Common myeloid progenitor, CD34-positive (primary cell): ENCODE results near the gene IFNL4.
A peak's percentile ranks its signal among the peaks of the same experiment; 100 is the strongest.

ENCODE experiments used
- CTCF ChIA-PET: fragments of 350-600 bp; sonication (Branson Sonifier 250); formaldehyde crosslinking; loops from one replicate; lab custom pipeline; 2021; ENCODE audit warnings: antibody characterized with exemption; lab: Charles Lee
- POLR2A ChIA-PET: fragments of 350-600 bp; sonication (Branson Sonifier 250); formaldehyde crosslinking; loops from one replicate; lab custom pipeline; 2021; ENCODE audit warnings: antibody characterized with exemption; lab: Charles Lee
- DNase-seq, 3 donors: peaks; one replicate each; pipeline versions ENCODE4 v3.0.0 to v3.0.0-alpha.2; 2013
- H3K27ac ChIP-seq, 2 experiments: 1 replicate in 1 of 2; 2 replicates in 1 of 2; pipeline ENCODE4 v1.7.0; 2013; ENCODE audit warnings: inconsistent platforms in 2 of 2, low read length in 2 of 2, mild to moderate bottlenecking in 2 of 2, low read depth in 1 of 2, moderate library complexity in 1 of 2; ENCODE audit not compliant: severe bottlenecking in 2 of 2, insufficient read depth in 1 of 2, poor library complexity in 1 of 2
- H3K27me3 ChIP-seq, 5 experiments: replicated peaks in 2 of 5; 1 replicate in 3 of 5; 2 replicates in 2 of 5; pipeline versions ENCODE4 v1.6.1 to v1.7.0; 2013; ENCODE audit warnings: low read length in 4 of 5, mild to moderate bottlenecking in 2 of 5, moderate library complexity in 2 of 5, inconsistent platforms in 1 of 5; ENCODE audit not compliant: insufficient read depth in 5 of 5, control insufficient read depth in 4 of 5
- H3K36me3 ChIP-seq, 4 experiments: 1 replicate in 2 of 4; 2 replicates in 2 of 4; pipeline versions ENCODE4 v1.6.1 to v1.7.0; 2013; ENCODE audit warnings: low read length in 3 of 4, control low read depth in 1 of 4, mild to moderate bottlenecking in 1 of 4; ENCODE audit not compliant: control insufficient read depth in 4 of 4, insufficient read depth in 4 of 4
- H3K4me1 ChIP-seq, 4 experiments: 1 replicate in 3 of 4; 2 replicates in 1 of 4; pipeline versions ENCODE4 v1.6.1 to v1.7.1; 2013; ENCODE audit warnings: low read length in 3 of 4, mild to moderate bottlenecking in 3 of 4, control low read depth in 1 of 4, inconsistent platforms in 1 of 4, moderate library complexity in 1 of 4; ENCODE audit not compliant: control insufficient read depth in 4 of 4, insufficient read depth in 4 of 4; ENCODE audit errors: control extremely low read depth in 1 of 4
- H3K4me3 ChIP-seq, 7 experiments: 1 replicate in 4 of 7; 2 replicates in 3 of 7; pipeline versions ENCODE4 v1.5.1 to v1.7.0; 2013; ENCODE audit warnings: mild to moderate bottlenecking in 7 of 7, low read length in 6 of 7, moderate library complexity in 6 of 7, inconsistent platforms in 2 of 7, low read depth in 2 of 7, control low read depth in 1 of 7; ENCODE audit not compliant: insufficient read depth in 4 of 7, control insufficient read depth in 1 of 7; ENCODE audit errors: extremely low read depth in 1 of 7
- H3K9me3 ChIP-seq, 5 experiments: 1 replicate in 4 of 5; 2 replicates in 1 of 5; pipeline versions ENCODE4 v1.6.1 to v1.7.1; 2013; ENCODE audit warnings: low read length in 4 of 5, mild to moderate bottlenecking in 2 of 5, inconsistent platforms in 1 of 5, low read depth in 1 of 5, moderate library complexity in 1 of 5; ENCODE audit not compliant: control insufficient read depth in 4 of 5, insufficient read depth in 2 of 5; ENCODE audit errors: control extremely low read depth in 1 of 5
- WGBS: methylation state at CpG from one replicate; pipeline ENCODE4 v1.1.5; 2013; ENCODE audit not compliant: insufficient coverage; 5-methylcytosine and 5-hydroxymethylcytosine counted together

IFNL4 gene

DNA sequence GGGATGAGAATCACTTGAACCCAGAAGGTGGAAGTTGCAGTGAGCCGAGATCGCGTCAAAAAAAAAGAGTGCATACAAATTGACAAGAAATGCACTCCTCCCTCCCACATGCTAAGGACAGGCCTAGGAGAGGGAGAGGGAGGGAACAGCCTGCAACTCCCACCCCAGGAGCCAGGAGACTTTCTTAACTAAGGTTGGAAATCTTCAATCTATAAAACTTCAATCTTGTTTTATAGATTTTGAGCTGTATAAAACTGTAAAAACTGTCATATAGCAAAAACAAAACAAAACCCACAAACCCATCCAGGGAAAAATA is 43.2 kb downstream of the IFNL4 start:
- H3K27me3 ChIP-seq = peaks cover 0 to 48% (median 23%) of the 10 kb centered on the region in 5 experiments
- H3K4me3 ChIP-seq = no peak overlapping the region
- H3K9me3 ChIP-seq = no peaks in the 10 kb centered on the region
- POLR2A ChIA-PET = interaction anchor here (0.7 kb wide), 1 partner anchor 8 kb away, joined by 3 read pairs; the partner anchor contains the start of gene NCCRP1
- WGBS = no CpG with 5 or more reads among the region's 3 CpGs
- H3K36me3 ChIP-seq = no peaks in the 10 kb centered on the region
- H3K27ac ChIP-seq = no peak overlapping the region
- peaks cover 0 to 5% (median 1%) of the 10 kb centered on the region in 4 experiments for H3K4me1 ChIP-seq
- CTCF ChIA-PET = interaction anchor here (1.1 kb wide), 1 partner anchor 95 kb away, joined by 3 read pairs; no protein-coding TSS in a partner anchor
- no peak for DNase-seq

GRCh38 chr19:39203372-39204341 is 45.0 kb downstream of the IFNL4 start, which contains the start of gene SYCN:
Gene SYCN (minus strand): TSS chr19:39204263. CDS start chr19:39204254, 9 bp downstream.
- Histone ChIP-seq H3K9me3 (no peaks in the 10 kb centered on the region), H3K4me3 (peak within 1 kb of the TSS in 1 of 7 experiments; percentile 13), H3K36me3 (no peaks in the 10 kb centered on the region), H3K4me1 (peaks cover 0 to 5% (median 1%) of the 10 kb centered on the region in 4 experiments), H3K27ac (peak within 1 kb of the TSS in 1 of 2 experiments; percentile 43), H3K27me3 (peaks cover 0 to 62% (median 28%) of the 10 kb centered on the region in 5 experiments)
- ChIA-PET CTCF (interaction anchor here (0.7 to 0.9 kb wide), 4 partner anchors 11 to 174 kb away, joined by 3 read pairs; no protein-coding TSS in a partner anchor), POLR2A (no interaction called here)
- DNase-seq = peak in 1 of 3 donors; percentile 31
- 19% methylated on average over 53 of the region's 57 CpGs for WGBS

DNA sequence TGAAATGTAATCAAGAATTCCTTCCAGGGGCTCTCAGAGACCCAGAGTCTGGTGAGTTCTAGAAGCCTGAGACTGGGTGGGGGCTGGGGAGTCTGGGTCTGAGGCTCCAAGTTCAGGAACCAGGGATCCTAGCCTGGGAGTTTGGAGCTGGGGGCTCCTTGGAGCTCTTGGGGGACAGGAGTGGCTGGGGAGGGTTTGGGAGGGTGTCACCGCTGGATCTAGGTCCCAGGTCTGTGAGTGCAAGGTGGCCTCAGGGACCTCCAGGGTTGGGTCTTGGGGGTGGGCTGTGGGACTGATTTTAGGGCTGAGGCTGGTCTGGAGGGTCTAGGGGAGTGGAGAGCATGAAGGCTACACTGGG is 45.7 kb downstream of the IFNL4 start:
- Histone ChIP-seq H3K9me3 (no peaks in the 10 kb centered on the region), H3K4me3 (no peak overlapping the region), H3K36me3 (no peaks in the 10 kb centered on the region), H3K27ac (no peak overlapping the region), H3K27me3 (peaks cover 0 to 69% (median 27%) of the 10 kb centered on the region in 5 experiments), H3K4me1 (peaks cover 0 to 5% (median 1%) of the 10 kb centered on the region in 4 experiments)
- POLR2A ChIA-PET = no interaction called here
- no peak for DNase-seq
- CTCF ChIA-PET = interaction anchor here (0.7 kb wide), 1 partner anchor 173 kb away, joined by 3 read pairs; no protein-coding TSS in a partner anchor
- 75% methylated on average over 1 of the region's 1 CpG for WGBS

- DNase-seq = no peak
- CTCF ChIA-PET = no interaction called here
- no peaks in the 10 kb centered on the region for H3K36me3 ChIP-seq
- WGBS = 95% methylated on average over 3 of the region's 3 CpGs
- H3K27ac ChIP-seq = no peak overlapping the region
- POLR2A ChIA-PET = no interaction called here
- no peaks in the 10 kb centered on the region for H3K9me3 ChIP-seq
- H3K4me1 ChIP-seq = peaks cover 0 to 15% (median 8%) of the 10 kb centered on the region in 4 experiments
- no peak overlapping the region for H3K4me3 ChIP-seq
- peaks cover 0 to 91% (median 38%) of the 10 kb centered on the region in 5 experiments for H3K27me3 ChIP-seq
These were observed 47.9 kb downstream of the IFNL4 start for GRCh38 chr19:39200803-39201115.

GRCh38 chr19:39200066-39200802 is 48.4 kb downstream of the IFNL4 start:
- 85% methylated on average over 25 of the region's 32 CpGs for WGBS
- CTCF ChIA-PET = interaction anchor here (1.6 kb wide), 1 partner anchor 10 kb away, joined by 4 read pairs; no protein-coding TSS in a partner anchor
- Histone ChIP-seq H3K4me3 (no peak overlapping the region), H3K9me3 (no peaks in the 10 kb centered on the region), H3K27ac (no peak overlapping the region), H3K27me3 (peaks cover 0 to 93% (median 35%) of the 10 kb centered on the region in 5 experiments), H3K4me1 (peaks cover 0 to 19% (median 8%) of the 10 kb centered on the region in 4 experiments), H3K36me3 (no peaks in the 10 kb centered on the region)
- DNase-seq = no peak
- POLR2A ChIA-PET = no interaction called here

DNA sequence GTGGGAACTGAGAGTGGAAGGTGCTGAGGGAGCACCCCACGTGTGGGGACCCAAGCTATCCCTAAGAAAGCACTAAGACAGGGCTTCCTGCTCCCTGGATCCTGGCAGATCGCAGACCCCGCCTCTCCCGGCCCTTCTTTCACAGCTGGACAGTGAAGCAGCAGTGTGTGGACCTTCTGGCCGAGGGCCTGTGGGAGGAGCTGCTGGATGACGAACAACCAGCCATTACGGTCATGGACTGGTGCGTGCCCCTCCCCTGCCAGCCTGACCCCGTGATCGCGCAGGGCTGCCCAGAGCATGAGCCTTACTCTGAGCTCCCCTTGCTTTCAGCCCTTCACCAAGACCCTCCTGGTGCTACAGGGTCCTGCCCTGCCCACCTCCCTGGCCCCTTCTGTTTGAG is 49.6 kb downstream of the IFNL4 start:
- ChIA-PET CTCF (interaction anchor here (0.5 to 1.6 kb wide), 3 partner anchors 11 to 24 kb away, joined by 3 to 4 read pairs (median 3); no protein-coding TSS in a partner anchor), POLR2A (interaction anchor here (1.0 kb wide), 1 partner anchor 238 kb away, joined by 3 read pairs; no protein-coding TSS in a partner anchor)
- no peak for DNase-seq
- peaks cover 0 to 19% (median 7%) of the 10 kb centered on the region in 4 experiments for H3K4me1 ChIP-seq
- peaks cover 0 to 87% (median 34%) of the 10 kb centered on the region in 5 experiments for H3K27me3 ChIP-seq
- WGBS = 69% methylated on average over 11 of the region's 11 CpGs
- no peaks in the 10 kb centered on the region for H3K36me3 ChIP-seq
- no peak overlapping the region for H3K4me3 ChIP-seq
- H3K9me3 ChIP-seq = no peaks in the 10 kb centered on the region
- H3K27ac ChIP-seq = no peak overlapping the region
